CD1c-positive myeloid dendritic cell (primary cell): Measurements from ENCODE around the gene TC2N.
"Not testable (repeated sequence)": the region's sequence is repeated elsewhere in the genome, so short reads cannot be mapped to it uniquely, and the experiment has no call there.

Experiments
- DNase-seq: peaks from one replicate; pipeline ENCODE4 v3.0.0-alpha.2; 2016; ENCODE audit errors: extremely low spot score

Gene TC2N

GRCh38 chr14:91889477-91890211 lies 22.3 kb upstream of the TC2N start:
- DNase-seq = no peak

DNA sequence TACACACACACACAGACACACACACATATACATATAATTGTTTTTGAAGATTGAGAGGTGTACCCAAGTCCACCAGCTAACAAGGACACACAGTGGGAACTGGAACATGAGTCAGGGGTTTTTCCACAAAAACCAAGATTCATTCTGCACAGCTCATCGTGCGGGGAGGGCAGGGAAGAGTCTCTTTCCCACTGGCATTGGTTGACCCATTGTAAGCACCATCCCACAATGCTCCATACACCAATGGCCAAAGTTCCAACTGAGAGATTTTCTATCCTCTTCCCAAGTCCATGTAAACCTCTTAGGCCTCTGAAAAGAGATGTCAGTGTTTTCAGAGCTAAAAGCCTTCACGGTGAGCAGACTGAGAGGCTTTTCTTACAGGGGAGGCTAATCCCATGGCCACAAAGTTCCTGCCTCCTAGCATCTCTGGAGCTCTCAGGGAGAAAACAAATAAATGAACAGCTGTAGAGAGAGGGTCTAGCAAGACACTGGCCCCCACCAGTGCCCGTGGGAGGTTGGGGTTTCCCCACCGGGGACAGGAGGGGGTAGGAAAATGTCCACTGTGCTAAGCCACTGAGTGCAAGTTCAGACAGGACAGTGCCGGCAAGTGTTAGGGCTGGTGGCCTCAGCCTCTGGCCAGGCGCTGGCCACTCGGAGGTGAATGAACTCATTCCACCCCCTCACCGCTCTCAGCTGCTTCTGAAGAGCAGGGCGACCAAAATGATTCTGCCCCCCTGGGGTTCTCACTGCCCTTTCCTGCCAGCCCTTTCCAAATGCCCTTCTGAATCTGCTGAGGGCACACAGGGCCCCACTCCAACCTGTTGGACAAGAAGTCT lies 21.5 kb upstream of the TC2N start:
- no peak for DNase-seq

GRCh38 chr14:91886961-91887360 lies 19.6 kb upstream of the TC2N start:
- DNase-seq = no peak

DNA sequence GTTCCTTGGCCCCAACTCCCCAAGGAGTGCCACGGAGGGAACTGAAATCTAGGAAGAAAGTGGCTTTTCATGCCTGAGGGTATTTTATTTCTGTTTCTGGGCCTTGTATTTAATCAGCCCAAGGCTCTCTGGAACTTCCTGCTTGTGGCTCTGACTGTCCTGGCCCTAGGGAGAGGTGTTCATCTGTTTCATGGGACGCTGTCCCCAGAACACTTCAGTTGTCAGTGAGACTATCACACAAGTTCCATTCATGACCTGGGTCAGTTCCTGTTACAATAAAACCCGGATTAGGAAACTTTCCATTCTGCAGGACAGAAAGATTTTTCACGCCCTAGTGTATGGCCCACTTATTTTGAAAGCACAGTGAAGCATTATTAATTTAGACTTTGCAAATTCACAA lies 18.5 kb upstream of the TC2N start:
- DNase-seq = no peak

DNA sequence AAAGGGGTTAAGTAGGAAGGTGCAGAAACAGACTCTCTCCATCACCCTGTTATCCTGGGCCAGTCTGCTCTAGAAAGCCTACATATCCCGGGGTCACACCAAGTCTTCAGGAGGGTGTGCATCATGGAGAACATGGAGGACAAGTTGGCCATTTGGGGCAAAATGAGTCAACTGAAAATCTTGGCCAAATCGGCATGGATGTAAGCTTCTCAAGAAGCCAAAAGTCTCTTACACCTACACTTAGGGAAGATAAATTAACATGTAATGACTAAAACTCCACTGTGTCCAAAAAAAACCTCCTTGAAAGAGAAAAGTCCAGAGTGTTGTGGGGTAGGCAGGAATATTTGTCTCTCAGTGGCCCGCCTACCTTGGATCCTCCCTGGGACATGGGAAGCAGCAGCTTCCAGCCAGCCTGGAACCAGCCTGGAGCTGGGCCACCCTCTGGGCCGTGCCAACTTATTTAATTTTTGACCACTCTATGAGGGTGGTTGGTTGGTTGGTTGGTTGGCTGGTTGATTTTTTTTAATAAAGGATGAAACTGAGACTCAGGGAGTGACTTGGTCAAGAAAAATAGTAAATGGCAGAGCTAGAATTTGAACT lies 17.9 kb upstream of the TC2N start:
- DNase-seq = no peak

GRCh38 chr14:91884664-91885063 lies 17.3 kb upstream of the TC2N start:
- DNase-seq = no peak

DNA sequence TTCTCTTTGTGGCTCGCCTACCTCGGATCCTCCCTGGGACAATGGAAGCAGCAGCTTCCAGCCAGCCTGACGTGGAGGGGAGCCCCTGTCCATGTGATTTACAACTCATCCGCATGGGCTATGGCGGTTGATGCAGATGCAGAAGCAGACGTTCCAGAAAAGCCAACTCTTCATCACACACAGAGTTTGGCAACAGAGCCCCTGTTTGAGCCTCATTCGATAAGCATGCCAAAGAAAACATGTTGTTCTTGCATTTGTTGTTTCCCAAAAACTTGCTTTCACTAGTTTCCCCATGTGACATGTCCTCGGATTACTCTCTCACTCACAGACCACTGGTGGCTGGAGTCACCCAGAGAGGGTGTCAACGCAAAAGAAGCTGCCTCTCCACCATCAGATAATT lies 16.4 kb upstream of the TC2N start:
- no peak for DNase-seq

DNA sequence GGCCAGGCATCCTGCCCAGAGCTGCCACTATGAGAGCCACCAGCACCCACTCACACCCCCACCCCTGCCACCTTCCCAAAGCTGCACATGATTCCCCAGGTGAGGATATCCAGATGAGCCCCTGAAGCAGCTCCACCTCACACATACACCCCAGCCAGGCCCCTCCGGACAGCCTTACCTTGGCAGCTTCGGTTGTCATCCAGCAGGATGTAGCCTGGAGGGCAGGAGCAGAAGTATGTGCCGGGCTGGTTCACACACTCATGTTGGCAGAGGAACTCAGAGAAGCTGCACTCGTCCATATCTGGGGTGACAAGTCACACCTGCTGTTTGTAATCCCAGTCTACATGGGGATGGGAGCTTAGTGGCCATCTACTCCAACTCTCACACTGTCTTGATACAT lies 15.4 kb upstream of the TC2N start:
- no peak for DNase-seq

DNA sequence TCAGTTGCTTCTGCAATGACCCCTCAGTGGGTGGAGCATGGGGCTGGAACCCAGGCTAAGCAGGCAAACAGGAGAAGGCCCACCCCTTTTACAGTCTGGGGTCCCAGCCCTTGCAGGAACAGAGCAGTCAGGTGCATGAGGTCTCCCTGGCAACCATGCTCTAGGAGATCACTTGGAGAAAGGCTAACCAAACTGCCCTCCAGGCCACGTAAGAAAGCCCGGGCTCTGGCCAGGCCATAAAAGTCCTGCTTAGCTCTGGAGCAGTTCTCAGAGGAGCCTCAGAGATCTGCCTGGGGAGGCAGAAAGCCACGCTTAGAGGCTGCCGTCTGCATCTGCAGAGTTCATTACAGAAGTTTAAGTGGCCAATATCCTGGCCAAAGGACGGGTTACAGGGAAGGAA lies 15.0 kb upstream of the TC2N start:
- no peak for DNase-seq

DNA sequence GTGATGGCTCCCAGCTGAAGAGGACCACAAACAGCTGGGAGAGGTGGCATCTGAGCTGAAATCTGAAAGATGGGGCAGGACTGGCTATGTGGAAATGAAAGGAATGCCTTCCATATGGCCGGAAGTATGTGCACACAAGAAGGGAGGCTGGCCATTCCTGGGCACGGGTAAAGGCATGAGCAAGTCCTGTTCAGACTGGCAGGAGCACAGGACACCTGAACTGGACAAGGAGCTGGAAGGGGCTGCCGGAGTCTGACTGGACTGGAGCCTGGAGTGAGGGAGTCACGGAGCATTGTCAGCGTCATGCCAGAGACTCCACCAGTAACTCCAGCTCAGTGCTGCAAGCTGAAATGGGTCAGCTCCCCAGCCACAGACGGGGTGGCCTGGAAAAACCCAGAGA lies 11.9 kb upstream of the TC2N start:
- no peak for DNase-seq

GRCh38 chr14:91878274-91878673 lies 10.9 kb upstream of the TC2N start:
- no peak for DNase-seq

- no peak for DNase-seq
Observed at GRCh38 chr14:91877376-91877915, 10.1 kb upstream of the TC2N start.

DNA sequence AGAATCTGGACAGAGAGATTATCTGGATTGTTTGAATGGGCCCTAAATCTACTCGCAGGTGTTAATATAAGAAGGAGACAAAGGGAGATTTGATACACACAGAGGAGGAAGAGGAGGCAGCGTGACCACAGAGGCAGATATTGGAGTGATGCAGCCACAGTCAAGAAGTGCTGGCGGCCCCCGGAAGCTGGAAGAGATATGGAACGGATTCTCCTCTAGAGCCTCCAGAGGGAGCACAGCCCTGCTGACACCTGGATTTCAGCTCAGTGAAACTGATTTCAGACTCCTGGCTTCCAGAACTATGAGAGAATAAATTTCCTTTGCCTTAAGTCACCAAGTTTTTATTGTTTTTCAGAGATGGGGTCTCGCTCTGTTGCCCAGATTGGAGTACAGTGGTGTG lies 9.2 kb upstream of the TC2N start:
- DNase-seq = no peak

GRCh38 chr14:91875525-91876286 lies 8.4 kb upstream of the TC2N start:
- no peak for DNase-seq

GRCh38 chr14:91873471-91874415 lies 6.4 kb upstream of the TC2N start:
- peak; percentile 42 for DNase-seq

DNA sequence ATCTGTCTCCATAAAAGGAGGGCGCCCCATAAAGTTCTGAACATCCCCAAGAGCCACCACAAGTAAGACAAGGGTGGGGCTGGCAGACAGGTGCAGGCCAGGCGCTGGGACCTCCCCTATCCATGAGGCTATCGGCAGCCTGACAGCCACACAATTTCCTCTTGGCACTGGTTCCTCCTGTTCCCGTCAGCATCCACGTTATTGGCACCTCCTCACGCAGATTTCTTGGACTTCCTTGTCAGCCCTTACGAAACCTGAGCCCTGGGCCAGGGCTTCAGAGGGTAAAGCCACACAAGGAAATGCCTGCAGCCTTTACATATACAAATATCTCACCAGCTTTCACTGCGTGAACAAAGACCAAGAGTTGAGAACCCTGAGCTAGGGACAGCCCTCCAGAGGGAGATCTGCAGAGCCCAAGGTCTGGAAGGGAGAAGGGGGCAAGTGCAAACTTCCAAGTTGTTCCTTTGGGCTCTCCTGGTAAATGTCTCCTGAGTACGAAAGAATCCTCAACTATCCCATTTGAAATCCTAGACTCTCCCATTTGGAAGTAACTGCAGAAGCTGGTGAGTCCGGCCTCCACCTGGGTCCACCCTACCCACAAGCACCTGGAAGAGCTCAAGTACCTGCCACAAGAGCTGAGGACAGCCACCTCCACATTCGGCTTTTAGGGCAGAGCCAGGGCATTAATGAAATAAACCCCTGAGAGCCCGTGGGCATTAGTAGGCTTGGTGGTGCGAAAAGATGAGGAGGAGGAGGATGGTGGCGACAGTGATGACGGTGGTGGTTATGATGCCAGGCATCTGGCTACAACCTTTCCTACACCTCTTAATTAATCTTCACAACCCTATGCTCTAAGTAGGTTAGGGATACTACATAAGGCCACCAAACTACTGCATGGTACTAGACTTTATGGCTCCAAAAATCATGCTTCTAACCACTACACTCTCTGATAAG lies 5.5 kb upstream of the TC2N start:
- DNase-seq = peak; percentile 64

DNA sequence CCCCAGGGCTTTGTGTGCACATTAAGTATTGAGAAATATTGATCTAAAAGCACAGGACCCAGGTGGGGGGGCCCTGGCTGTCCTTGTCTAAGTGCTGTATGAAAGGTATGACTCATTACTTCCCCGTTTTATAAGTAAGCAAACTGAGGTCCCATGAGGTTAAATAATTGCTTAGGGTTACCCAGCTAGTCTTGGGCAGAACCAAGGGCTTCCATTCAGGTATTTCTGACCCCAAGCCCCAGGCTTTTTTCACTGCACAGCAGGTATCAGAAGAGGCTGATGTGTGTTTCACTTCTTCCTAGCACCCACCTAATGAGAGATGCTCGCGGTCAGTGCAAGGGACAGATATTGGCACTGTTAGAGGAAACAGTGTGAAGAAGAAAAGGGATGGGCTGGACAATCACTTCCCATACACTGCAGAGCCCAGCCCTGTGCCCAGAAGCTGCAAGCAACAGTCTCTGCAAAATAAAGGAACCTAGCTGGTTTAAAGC lies 4.7 kb upstream of the TC2N start:
- peak; percentile 46 for DNase-seq

DNA sequence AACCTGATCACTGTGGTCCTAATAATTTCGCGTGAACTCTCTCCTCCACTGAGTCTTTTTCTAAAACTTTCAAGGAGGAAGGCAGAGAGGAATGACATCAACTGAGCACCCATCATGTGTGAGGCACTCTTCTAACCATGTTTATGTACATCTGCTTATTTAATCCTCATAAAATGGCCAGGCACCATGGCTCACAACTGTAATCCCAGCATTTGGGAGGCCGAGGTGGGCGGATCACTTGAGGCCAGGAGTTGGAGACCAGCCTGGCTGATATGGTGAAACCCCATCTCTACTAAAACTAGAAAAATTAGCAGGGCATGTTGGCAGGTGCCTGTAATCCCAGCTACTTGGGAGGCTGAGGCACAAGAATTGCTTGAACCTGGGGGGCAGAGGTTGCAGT lies 4.1 kb upstream of the TC2N start:
- not testable (repeated sequence) for DNase-seq

DNA sequence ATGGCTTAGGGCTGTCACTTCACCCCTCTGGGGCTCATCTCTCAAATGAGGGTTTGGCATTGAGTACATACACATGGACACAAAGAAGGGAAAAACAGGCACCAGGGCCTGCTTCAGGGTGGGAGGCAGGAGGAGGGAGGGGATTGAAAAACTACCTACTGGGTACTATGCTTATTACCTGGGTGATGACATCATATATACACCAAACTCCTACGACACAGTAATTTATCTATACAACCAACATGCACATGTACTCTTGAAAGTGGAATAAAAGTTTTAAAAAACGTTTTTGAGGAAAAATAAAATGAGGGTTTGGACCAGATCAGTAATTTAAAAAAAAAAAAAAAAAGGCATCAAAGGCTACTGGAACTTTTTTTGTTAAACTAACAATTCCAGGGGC lies 3.6 kb upstream of the TC2N start:
- no peak for DNase-seq
